DND-41 (cell line): Measurements from ENCODE around the gene TTC4.
A peak's percentile ranks its signal among the peaks of the same experiment; 100 is the strongest.
"Not testable (repeated sequence)": the region's sequence is repeated elsewhere in the genome, so short reads cannot be mapped to it uniquely, and the experiment has no call there.

Experiments
- ATAC-seq: fragments of 200-7000 bp; cut with Tn5 transposase; 3 replicates; pipeline ENCODE4 v1.9.1; 2021; ENCODE audit warnings: low read depth; ENCODE audit not compliant: insufficient read depth
- DNase-seq: peaks from one replicate; pipeline ENCODE4 v3.0.0-alpha.2; 2020
- H2AFZ ChIP-seq: 2 replicates; pipeline ENCODE4 v1.6.0; 2012; ENCODE audit warnings: low read depth, low read length
- H3K27ac ChIP-seq: 2 replicates; pipeline ENCODE4 v1.5.1; 2012; ENCODE audit warnings: low read length, inconsistent platforms
- H3K27me3 ChIP-seq: fragments of 200-600 bp; sonication (generic); 2 replicates; pipeline ENCODE4 v1.6.0; 2012; ENCODE audit warnings: low read length, mild to moderate bottlenecking, inconsistent platforms; ENCODE audit not compliant: insufficient read depth, poor library complexity
- H3K36me3 ChIP-seq: 2 replicates; pipeline ENCODE4 v1.5.1; 2012; ENCODE audit warnings: low read length, inconsistent platforms; ENCODE audit not compliant: insufficient read depth
- H3K4me1 ChIP-seq: 2 replicates; pipeline ENCODE4 v1.5.1; 2012; ENCODE audit warnings: mild to moderate bottlenecking, low read length; ENCODE audit not compliant: insufficient read depth
- H3K4me2 ChIP-seq: 2 replicates; pipeline ENCODE4 v1.6.0; 2012; ENCODE audit warnings: mild to moderate bottlenecking, moderate library complexity, low read length, inconsistent platforms; ENCODE audit not compliant: insufficient read depth
- H3K4me3 ChIP-seq, 2 experiments: fragments of 200-600 bp in 1 of 2; shearing (Covaris generic) in 1 of 2; 2 replicates each; pipeline ENCODE4 v1.5.1; 2012 to 2016; ENCODE audit warnings: inconsistent platforms in 2 of 2, low read length in 2 of 2, mild to moderate bottlenecking in 2 of 2, low read depth in 1 of 2, moderate library complexity in 1 of 2
- H3K79me2 ChIP-seq: 2 replicates; pipeline ENCODE4 v1.6.0; 2012; ENCODE audit warnings: low read length, inconsistent platforms; ENCODE audit not compliant: insufficient read depth
- H3K9ac ChIP-seq: 2 replicates; pipeline ENCODE4 v1.6.0; 2012; ENCODE audit warnings: low read depth, mild to moderate bottlenecking, inconsistent platforms, low read length, moderate library complexity
- H3K9me3 ChIP-seq: 2 replicates; pipeline ENCODE4 v1.5.1; 2012; ENCODE audit warnings: low read length, moderate library complexity, mild to moderate bottlenecking, inconsistent platforms; ENCODE audit not compliant: insufficient read depth, severe bottlenecking
- H4K20me1 ChIP-seq: 2 replicates; pipeline ENCODE4 v1.6.0; 2012; ENCODE audit warnings: low read length; ENCODE audit not compliant: insufficient read depth
- CTCF ChIP-seq: IDR thresholded peaks from 2 replicates; pipeline ENCODE4 v1.5.1; 2012; ENCODE audit warnings: borderline replicate concordance, low read length, moderate library complexity, mild to moderate bottlenecking; ENCODE audit not compliant: poor library complexity, severe bottlenecking; ENCODE audit errors: extremely low read depth
- EZH2 ChIP-seq: IDR thresholded peaks from 3 replicates; pipeline ENCODE4 v1.6.1; 2012; ENCODE audit warnings: borderline replicate concordance, low read depth, mild to moderate bottlenecking, moderate library complexity, low read length, inconsistent platforms; ENCODE audit not compliant: severe bottlenecking

TTC4 gene

GRCh38 chr1:54768093-54768492 lies 52.4 kb downstream of the TTC4 start:
- Histone ChIP-seq H3K4me2 (no peak overlapping the region), H3K27me3 (no peaks in the 10 kb centered on the region), H2AFZ (no peak overlapping the region), H4K20me1 (no peaks in the 10 kb centered on the region), H3K27ac (no peak overlapping the region), H3K36me3 (no peaks in the 10 kb centered on the region; the same call in 1 of the 2 replicates), H3K9ac (no peak overlapping the region), H3K4me3 (no peak overlapping the region), H3K4me1 (peaks cover 14% of the 10 kb centered on the region), H3K9me3 (no peaks in the 10 kb centered on the region), H3K79me2 (peaks cover 11% of the 10 kb centered on the region)
- TF ChIP-seq CTCF = peak; percentile 10
- TF ChIP-seq EZH2 = no peak
- DNase-seq (no peak), ATAC-seq (no peak)

- no peak overlapping the region for H3K9ac ChIP-seq
- H3K79me2 ChIP-seq = no peaks in the 10 kb centered on the region
- no peaks in the 10 kb centered on the region for H3K9me3 ChIP-seq
- no peaks in the 10 kb centered on the region for H3K36me3 ChIP-seq
- H3K4me3 ChIP-seq = no peak overlapping the region
- H3K27me3 ChIP-seq = no peaks in the 10 kb centered on the region
- TF ChIP-seq CTCF = no peak
- no peak for TF ChIP-seq EZH2
- H3K4me2 ChIP-seq = no peak overlapping the region
- no peaks in the 10 kb centered on the region for H4K20me1 ChIP-seq
- H2AFZ ChIP-seq = no peak overlapping the region
- H3K4me1 ChIP-seq = no peaks in the 10 kb centered on the region
- DNase-seq = no peak
- no peak overlapping the region for H3K27ac ChIP-seq
- no peak for ATAC-seq
Observed at GRCh38 chr1:54772951-54773350, 57.3 kb downstream of the TTC4 start.

GRCh38 chr1:54774820-54775498 lies 59.3 kb downstream of the TTC4 start:
- Histone ChIP-seq H3K9ac (no peak overlapping the region), H3K36me3 (no peaks in the 10 kb centered on the region), H3K4me1 (no peaks in the 10 kb centered on the region), H3K4me2 (no peak overlapping the region), H4K20me1 (no peaks in the 10 kb centered on the region), H3K27me3 (no peaks in the 10 kb centered on the region), H3K4me3 (no peak overlapping the region), H3K79me2 (no peaks in the 10 kb centered on the region), H3K9me3 (no peaks in the 10 kb centered on the region), H2AFZ (no peak overlapping the region), H3K27ac (no peak overlapping the region)
- peak; percentile 77 for ATAC-seq
- TF ChIP-seq EZH2 (no peak), CTCF (no peak)
- DNase-seq = peak; percentile 49

- H3K9me3 ChIP-seq, H3K79me2 ChIP-seq, H3K36me3 ChIP-seq, DNase-seq, H3K4me2 ChIP-seq, H3K4me1 ChIP-seq, H3K27me3 ChIP-seq, H2AFZ ChIP-seq, H3K4me3 ChIP-seq, H3K9ac ChIP-seq, ATAC-seq, H3K27ac ChIP-seq, H4K20me1 ChIP-seq: not testable (repeated sequence)
Observed at GRCh38 chr1:54775828-54776721, 60.4 kb downstream of the TTC4 start.
